Measurements from ENCODE around the gene AEBP1. TPM values are rescaled to one million over a fixed set of nuclear protein-coding genes. Genes with fewer than 3 reads are reported as not detected.
A peak's percentile ranks its signal among the peaks of the same experiment; 100 is the strongest.

Gene AEBP1
- total RNA-seq, 1 experiment from 2014 or later = 17.8 TPM

DNA sequence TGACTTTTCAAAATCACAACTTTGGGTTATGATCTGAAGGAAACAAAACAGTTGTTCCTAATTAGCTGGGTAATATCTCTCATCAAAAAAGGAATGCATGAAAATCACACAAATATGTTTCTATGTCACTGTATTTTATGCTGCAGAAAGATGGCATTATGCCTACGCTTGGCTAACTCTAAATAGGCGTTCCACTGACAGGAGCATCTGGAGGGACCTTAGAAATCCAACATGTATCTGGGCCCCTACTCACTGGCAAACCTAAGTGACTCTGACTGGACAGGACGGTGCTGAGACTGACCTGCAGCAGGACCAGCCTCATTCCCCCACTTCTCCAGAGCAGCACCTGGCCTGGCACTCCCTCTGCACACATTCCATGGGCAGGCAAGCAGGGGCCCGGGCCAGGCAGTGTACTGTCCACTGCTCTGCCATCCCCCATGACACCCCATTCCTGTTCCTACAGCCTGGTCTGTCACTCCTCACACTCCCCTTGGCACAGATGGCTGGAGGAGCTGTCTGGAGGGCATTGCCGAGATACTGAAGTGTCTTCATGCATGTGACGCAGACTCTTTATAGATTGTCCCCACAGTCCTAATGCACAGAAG, 39.6 kb downstream of the AEBP1 start:
- H3K4me1 ChIP-seq = peaks cover 4% of the 10 kb centered on the region; the same call in 1 of the 2 replicates
- no peaks in the 10 kb centered on the region for H3K27me3 ChIP-seq
- no peak for DNase-seq
- no peaks in the 10 kb centered on the region for H3K9me3 ChIP-seq (replicated peaks)
- H3K4me3 ChIP-seq = no peak overlapping the region
- H3K27ac ChIP-seq = no peak overlapping the region
- H3K36me3 ChIP-seq = no peaks in the 10 kb centered on the region

DNA sequence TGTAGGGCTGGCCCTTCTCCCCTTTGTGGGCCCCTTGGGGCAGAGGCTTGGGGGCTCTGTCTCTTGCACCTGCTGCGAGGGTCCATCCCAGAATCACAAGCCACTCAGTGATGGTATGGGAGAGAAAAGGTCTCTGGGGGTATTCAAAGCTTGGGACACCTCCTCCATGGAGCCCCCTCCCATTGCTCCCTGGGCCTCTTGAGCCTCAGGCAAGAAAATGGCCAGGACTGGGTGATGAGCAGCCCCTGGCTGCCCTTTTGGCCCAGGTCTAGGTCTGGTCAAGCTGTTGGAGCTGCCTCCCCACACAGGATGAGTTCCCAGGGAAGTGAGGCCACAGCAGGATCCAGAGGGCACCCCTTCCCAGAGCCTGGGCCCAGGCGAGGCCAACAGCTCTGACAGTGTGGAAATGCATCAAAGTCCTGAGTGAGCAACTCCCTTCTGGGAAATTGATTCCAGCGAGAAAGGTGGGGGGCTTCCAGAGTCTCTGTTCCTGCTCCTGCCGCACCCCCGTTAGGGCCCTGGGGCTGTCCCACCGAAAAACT, 40.4 kb downstream of the AEBP1 start:
- Histone ChIP-seq H3K27ac (no peak overlapping the region), H3K36me3 (no peaks in the 10 kb centered on the region), H3K9me3 (replicated peaks) (no peaks in the 10 kb centered on the region), H3K4me1 (peaks cover 5% of the 10 kb centered on the region), H3K27me3 (no peaks in the 10 kb centered on the region), H3K4me3 (no peak overlapping the region)
- no peak for DNase-seq

GRCh38 chr7:44144968-44145478, 40.9 kb downstream of the AEBP1 start:
- Histone ChIP-seq H3K27me3 (no peaks in the 10 kb centered on the region), H3K9me3 (replicated peaks) (no peaks in the 10 kb centered on the region), H3K4me3 (no peak overlapping the region), H3K4me1 (peaks cover 11% of the 10 kb centered on the region), H3K36me3 (no peaks in the 10 kb centered on the region), H3K27ac (no peak overlapping the region)
- DNase-seq = no peak

DNA sequence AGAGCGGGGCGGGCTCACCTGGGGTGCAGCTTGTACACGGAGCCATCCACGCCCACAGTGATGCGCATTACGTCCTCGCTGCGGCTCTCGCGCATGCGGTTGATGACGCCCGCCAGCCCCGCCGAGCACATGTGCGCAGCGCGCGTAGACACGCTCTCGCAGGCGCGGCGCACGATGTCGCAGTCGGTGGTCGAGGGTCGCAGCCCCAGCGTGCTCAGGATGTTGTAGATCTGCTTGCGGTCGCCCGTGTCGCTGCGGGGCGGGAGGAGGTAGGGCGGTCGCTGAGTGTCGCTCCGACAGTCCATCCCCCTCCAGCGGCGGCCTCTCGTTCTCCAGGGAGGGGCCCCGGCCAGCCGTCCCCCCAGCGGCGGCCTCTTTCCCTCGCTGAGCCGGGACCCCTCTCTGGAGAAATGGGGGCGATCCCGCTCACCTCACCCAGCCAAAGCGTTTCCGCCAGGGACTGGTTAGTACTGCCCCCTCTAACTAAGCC, 41.4 kb downstream of the AEBP1 start:
- Histone ChIP-seq H3K9me3 (replicated peaks) (no peaks in the 10 kb centered on the region), H3K27ac (no peak overlapping the region), H3K36me3 (no peaks in the 10 kb centered on the region), H3K27me3 (no peaks in the 10 kb centered on the region), H3K4me1 (peaks cover 16% of the 10 kb centered on the region), H3K4me3 (no peak overlapping the region)
- peak in 1 of 2 experiments; percentile 1 for DNase-seq

DNA sequence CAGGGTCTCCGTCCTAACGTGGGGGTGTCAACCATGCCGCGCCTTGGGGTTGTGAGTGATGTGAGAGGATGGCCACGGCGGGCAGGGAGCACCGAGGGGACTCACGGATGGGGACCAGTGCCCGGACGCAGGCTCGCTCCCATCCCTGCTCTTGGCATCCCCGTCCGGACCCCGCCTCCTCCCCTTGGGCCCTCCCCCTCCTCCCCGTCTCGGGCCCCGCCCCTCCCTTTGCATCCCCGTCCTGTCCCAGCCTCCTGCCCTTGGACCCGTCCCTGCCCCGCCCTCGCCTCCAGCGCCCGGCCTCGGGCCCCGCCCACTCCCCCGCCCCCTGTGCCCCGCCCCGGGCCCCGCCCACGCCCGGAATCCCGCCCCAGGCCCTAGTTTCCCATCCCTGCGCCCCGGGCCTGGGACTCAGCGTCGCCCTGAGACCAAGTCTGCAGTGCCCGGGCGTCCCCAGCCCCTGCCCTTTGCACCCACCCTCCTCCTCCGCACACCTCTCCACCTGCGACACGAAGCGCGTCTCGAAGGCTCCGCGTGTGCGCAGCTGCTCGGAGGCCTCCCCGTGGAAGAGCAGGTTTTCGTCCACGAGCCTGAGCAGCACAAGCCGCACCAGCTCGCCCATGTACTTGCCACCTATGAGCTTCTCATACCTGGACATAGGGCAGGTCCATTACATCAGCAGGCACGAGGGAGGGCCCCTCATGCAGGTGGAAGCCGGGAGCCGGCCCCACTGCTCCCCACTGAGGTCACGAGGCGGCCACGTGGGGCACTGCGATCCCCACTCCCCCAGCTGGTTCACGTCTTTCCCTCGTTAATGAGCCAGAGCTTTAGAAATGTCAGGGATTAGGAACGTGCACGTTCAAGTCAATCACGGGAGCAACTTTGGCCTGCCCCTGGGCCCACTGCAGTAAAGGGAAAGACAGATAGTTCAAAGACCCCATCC, 42.1 kb downstream of the AEBP1 start:
- H3K9me3 ChIP-seq (replicated peaks) = no peaks in the 10 kb centered on the region
- no peak for DNase-seq
- H3K36me3 ChIP-seq = no peaks in the 10 kb centered on the region
- H3K4me3 ChIP-seq = no peak overlapping the region
- no peaks in the 10 kb centered on the region for H3K27me3 ChIP-seq
- peaks cover 23% of the 10 kb centered on the region for H3K4me1 ChIP-seq
- H3K27ac ChIP-seq = no peak overlapping the region

DNA sequence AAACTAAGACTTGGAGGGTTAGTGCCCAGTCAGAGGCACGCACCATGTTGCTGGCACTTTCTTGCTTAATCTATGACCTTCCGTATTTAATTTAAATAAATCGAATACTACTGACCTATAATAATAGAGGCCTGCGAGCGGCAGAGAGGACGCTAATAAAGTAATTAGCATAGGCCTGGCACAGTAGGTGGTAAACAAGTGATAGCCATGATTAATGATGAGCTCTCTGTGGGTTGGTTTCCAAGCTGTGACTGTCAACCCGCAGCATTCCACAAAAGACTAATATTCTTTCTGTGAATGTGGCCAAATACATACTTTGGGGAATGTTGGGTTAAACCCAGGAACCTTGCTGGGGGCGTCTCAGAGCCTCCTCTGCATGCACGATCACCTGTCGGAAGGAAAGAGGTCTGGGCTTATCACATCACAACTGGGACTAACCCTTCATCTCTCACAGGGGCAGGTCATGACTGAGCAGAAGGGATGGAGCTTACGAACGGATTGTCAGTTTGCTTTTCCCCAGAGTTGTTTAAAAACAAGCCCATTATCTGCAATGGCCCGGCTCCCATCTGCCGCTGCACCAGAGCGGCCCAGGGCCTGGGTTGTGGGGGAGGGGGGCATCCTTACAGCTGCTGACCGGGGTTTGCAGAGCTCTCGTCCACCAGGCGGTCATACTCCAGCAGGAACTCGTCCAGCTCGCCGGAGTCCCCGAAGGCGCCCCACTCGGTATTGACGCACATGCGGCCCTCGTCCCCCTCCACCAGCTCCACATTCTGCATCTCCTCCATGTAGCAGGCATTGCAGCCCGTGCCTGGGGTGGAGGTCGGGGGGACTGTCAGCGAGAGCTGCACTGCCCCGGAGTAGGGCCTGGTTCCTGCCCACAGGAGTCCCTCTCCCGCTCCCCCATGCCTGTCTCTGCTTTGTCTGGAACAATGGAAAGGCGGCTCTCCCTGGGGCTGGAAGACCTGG, 43.2 kb downstream of the AEBP1 start:
- peaks cover 34% of the 10 kb centered on the region for H3K4me1 ChIP-seq
- no peak overlapping the region for H3K4me3 ChIP-seq
- no peaks in the 10 kb centered on the region for H3K36me3 ChIP-seq
- no peaks in the 10 kb centered on the region for H3K9me3 ChIP-seq (replicated peaks)
- no peak overlapping the region for H3K27ac ChIP-seq
- DNase-seq = no peak
- no peaks in the 10 kb centered on the region for H3K27me3 ChIP-seq

GRCh38 chr7:44148166-44148565, 44.0 kb downstream of the AEBP1 start:
- H3K4me1 ChIP-seq = peaks cover 34% of the 10 kb centered on the region
- H3K9me3 ChIP-seq (replicated peaks) = no peaks in the 10 kb centered on the region
- no peak overlapping the region for H3K27ac ChIP-seq
- no peak for DNase-seq
- H3K4me3 ChIP-seq = no peak overlapping the region
- H3K36me3 ChIP-seq = no peaks in the 10 kb centered on the region
- H3K27me3 ChIP-seq = no peaks in the 10 kb centered on the region

- DNase-seq = no peak
- Histone ChIP-seq H3K27me3 (no peaks in the 10 kb centered on the region), H3K4me1 (peaks cover 31% of the 10 kb centered on the region)
Observed at GRCh38 chr7:44148961-44149536, 44.9 kb downstream of the AEBP1 start.

GRCh38 chr7:44149571-44150465, 45.7 kb downstream of the AEBP1 start:
- Histone ChIP-seq H3K4me3 (no peak overlapping the region), H3K4me1 (peaks cover 30% of the 10 kb centered on the region), H3K9me3 (replicated peaks) (no peaks in the 10 kb centered on the region), H3K36me3 (no peaks in the 10 kb centered on the region), H3K27ac (no peak overlapping the region), H3K27me3 (no peaks in the 10 kb centered on the region)
- peak in 1 of 2 experiments; percentile 38 for DNase-seq

More at GRCh38 chr7:44148961-44149536, 44.9 kb downstream of the AEBP1 start:
- no peak overlapping the region for H3K4me3 ChIP-seq
- no peaks in the 10 kb centered on the region for H3K9me3 ChIP-seq (replicated peaks)
- no peaks in the 10 kb centered on the region for H3K36me3 ChIP-seq
- no peak overlapping the region for H3K27ac ChIP-seq

DNA sequence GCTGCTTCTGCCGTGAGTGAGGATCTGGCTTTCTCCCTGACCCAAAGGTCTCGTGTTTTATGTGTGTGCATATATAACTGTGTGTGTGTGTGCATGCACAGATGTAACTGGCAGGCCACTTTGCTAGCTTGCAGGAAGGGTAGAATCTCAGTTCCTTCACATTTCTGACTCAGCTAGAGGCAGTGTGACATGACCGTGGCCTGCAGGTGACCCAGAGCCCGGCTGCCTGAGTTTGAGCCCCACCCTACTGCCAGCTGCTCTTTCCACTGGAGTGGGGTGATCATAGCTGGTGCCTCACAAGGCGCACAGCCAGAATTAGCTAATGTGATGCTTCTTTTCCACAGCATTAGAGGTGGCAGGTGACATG, 46.3 kb downstream of the AEBP1 start:
- no peaks in the 10 kb centered on the region; the same call in 1 of the 2 replicates for H3K27me3 ChIP-seq
- peaks cover 30% of the 10 kb centered on the region for H3K4me1 ChIP-seq
- no peaks in the 10 kb centered on the region for H3K9me3 ChIP-seq (replicated peaks)
- no peak overlapping the region for H3K27ac ChIP-seq
- DNase-seq = peak; percentile 47 to 52
- no peak overlapping the region for H3K4me3 ChIP-seq
- H3K36me3 ChIP-seq = no peaks in the 10 kb centered on the region

- no peaks in the 10 kb centered on the region; the same call in 1 of the 2 replicates for H3K27me3 ChIP-seq
- no peak overlapping the region for H3K27ac ChIP-seq
- no peak for DNase-seq
- H3K36me3 ChIP-seq = no peaks in the 10 kb centered on the region
- peaks cover 30% of the 10 kb centered on the region for H3K4me1 ChIP-seq
- H3K4me3 ChIP-seq = no peak overlapping the region
- H3K9me3 ChIP-seq (replicated peaks) = no peaks in the 10 kb centered on the region
Observed at GRCh38 chr7:44150966-44151941, 47.1 kb downstream of the AEBP1 start.

DNA sequence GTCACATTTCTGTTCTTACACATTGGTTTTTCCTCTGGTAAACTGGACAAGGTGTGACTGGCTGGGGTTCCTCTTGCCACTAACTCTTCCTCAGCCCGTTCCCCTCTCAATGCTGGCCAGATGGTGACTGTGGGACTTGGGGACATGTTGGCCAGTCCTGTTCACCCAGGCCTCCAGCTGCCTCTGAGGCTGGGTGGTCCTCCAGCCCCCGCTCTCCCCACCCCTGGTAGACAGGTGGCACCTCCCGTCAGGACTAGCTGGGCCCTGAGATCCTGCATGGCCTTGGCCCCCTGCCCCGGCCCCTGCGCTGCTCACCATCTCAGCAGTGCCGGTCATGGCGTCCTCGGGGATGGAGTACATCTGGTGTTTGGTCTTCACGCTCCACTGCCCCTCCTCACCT, 47.8 kb downstream of the AEBP1 start:
- no peak for DNase-seq
- Histone ChIP-seq H3K36me3 (no peaks in the 10 kb centered on the region), H3K4me1 (peaks cover 30% of the 10 kb centered on the region), H3K27me3 (no peaks in the 10 kb centered on the region; the same call in 1 of the 2 replicates), H3K9me3 (replicated peaks) (no peaks in the 10 kb centered on the region), H3K4me3 (no peak overlapping the region), H3K27ac (no peak overlapping the region)
